Epithelial cell of esophagus (primary cell): ENCODE measurements around the gene RCOR2.

Source experiments
- DNase-seq: peaks from one replicate; pipeline ENCODE4 v3.0.0; 2010; ENCODE audit warnings: low read depth
- H3K4me3 ChIP-seq: 2 replicates; pipeline ENCODE4 v1.5.1; 2011; ENCODE audit warnings: mild to moderate bottlenecking, low read length, control low read depth
- CTCF ChIP-seq: IDR thresholded peaks from 2 replicates; pipeline ENCODE4 v1.5.1; 2011; ENCODE audit warnings: low read depth, mild to moderate bottlenecking, low read length, control low read depth, inconsistent platforms; ENCODE audit not compliant: insufficient read depth; ENCODE audit errors: missing control alignments

Gene RCOR2

GRCh38 chr11:63918507-63919191 lies 1.7 kb upstream of the RCOR2 start:
- no peak overlapping the region for H3K4me3 ChIP-seq
- DNase-seq = no peak
- TF ChIP-seq CTCF = no peak

GRCh38 chr11:63917692-63918506 lies 935 bp upstream of the RCOR2 start:
- no peak for TF ChIP-seq CTCF
- H3K4me3 ChIP-seq = peak overlapping the region; percentile 32
- peak; percentile 41 for DNase-seq

DNA sequence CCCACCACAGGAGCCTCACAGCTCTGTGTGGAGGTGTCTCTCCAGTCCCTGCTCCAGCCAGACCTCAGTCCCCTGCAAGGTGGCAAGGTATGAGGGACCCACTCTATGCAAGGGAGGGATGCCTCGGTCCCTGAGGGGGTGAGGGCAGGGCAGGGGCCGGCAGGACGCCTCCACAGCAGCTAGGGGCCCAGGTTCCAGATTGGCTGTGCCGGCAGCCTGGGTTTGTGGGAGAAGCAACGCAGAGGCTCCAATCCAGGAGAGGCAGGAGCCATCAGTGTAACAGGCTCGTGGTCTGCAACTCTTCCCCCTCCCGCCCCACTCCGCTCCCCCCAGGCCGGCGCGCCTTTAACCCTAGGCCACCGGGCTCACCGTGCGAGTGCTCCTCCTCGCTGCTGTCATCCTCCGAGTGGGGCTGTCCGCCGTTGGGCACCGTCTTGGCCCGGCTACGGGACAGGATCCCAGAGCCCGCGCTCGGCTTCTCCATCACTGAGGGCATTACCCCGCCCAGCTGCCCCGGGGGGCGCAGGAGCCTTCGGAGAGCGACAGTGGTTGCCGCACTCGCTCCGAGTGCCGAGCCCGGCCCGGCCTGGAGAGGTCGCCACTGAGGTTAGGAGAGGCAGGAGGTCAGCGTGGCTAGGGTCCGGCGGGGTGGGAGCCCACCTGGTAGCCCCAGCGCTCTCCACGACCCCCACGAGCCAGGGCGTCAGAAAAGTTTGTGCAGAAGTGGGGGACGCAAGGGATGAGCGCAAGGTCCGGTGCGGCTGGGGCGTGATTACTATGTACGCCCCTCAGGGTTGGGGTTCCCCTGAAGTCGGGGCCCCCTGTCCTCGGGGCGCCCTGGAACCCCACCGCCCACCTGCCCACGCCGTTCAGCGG lies 765 bp downstream of the RCOR2 start:
- DNase-seq = no peak
- peak overlapping the region; percentile 47 for H3K4me3 ChIP-seq
- peak; percentile 59 for TF ChIP-seq CTCF

- H3K4me3 ChIP-seq = no peak overlapping the region
- no peak for TF ChIP-seq CTCF
These were observed 1.9 kb downstream of the RCOR2 start for GRCh38 chr11:63914896-63915691.

GRCh38 chr11:63913866-63914830 lies 2.8 kb downstream of the RCOR2 start:
- no peak for TF ChIP-seq CTCF
- no peak for DNase-seq

More at GRCh38 chr11:63914896-63915691, 1.9 kb downstream of the RCOR2 start:
- DNase-seq = no peak

More at GRCh38 chr11:63913866-63914830, 2.8 kb downstream of the RCOR2 start:
- no peak overlapping the region for H3K4me3 ChIP-seq
